Hypothalamus (tissue), 51 donors: ENCODE measurements around the gene NHLRC3.
"Not testable (repeated sequence)": the region's sequence is repeated elsewhere in the genome, so short reads cannot be mapped to it uniquely, and the experiment has no call there.

ENCODE experiments used
- DNase-seq, 51 donors: peaks; one replicate each; lab custom pipeline; 2025; lab: John Stamatoyannopoulos, UW

NHLRC3 gene, protein sequence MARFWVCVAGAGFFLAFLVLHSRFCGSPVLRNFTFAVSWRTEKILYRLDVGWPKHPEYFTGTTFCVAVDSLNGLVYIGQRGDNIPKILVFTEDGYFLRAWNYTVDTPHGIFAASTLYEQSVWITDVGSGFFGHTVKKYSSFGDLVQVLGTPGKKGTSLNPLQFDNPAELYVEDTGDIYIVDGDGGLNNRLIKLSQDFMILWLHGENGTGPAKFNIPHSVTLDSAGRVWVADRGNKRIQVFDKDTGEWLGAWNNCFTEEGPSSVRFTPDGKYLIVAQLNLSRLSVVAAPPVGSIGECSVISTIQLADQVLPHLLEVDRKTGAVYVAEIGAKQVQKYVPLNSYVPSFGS

DNA sequence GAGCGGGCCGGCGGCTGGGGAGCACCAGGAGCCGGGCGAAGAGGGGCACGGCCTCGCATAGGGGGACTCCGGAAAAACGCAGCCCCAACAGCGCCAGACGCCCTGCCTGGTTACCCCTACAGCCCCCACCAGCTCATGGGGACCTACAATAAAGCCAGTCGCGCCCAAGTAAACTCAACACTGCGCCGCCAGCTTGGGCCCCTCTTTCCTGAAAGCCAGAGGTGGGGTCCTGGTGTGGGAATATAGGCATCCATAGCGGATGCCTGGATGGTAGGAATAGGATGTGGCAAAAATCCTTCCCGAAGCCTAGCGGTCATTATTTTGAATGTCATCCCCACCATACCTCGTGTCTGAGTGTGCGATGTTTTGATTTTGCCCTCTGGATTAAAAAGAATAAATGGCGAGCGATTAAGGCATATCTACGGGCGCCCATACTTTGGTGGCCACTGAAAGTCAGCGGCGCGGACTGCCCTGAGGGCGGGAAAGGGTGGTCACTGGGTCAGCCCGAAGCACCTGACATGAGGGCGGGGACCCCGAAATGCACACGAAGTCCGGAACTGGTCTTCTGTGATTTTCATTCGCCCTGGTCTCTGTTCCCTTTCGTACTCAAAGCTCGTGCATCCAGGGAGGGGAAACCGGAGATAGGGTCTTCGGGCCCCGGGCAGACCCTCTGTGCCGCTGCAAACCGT lies at the start of gene NHLRC3, which contains the start of gene PROSER1:
Gene NHLRC3, plus strand, starts transcription at position 577 of the 689 bp plus-strand sequence. CDS start 184 bp downstream, outside the sequence.
Gene PROSER1, minus strand, starts transcription at position 210 of the 689 bp plus-strand sequence. CDS start 847 bp downstream, outside the sequence.
- peak; percentile 56 to 99 (median 94) for DNase-seq

DNA sequence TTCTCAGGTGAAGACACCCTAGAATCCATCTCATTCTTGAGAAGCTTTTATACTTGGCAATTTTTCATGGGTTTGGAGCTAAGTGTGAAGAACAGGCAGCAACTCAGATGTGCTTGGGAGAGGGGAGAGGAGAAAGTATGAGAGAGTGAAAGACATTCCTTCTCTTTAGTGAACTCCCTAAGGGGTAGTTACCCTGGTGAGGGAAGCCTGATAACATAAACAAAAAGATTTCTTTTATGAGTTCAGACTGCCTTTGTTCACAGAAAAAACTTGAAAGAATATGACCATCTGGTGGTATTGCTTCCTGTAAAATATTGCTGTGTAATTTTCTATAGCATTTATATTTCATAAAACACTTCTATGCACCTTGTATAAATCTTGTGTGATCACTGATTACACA lies 47.6 kb upstream of the NHLRC3 start, which contains the start of gene STOML3:
Gene STOML3, minus strand, starts transcription at position 139 of the 400 bp plus-strand sequence. Its CDS starts 110 bp downstream, at position 29.
- DNase-seq, result no peak

DNA sequence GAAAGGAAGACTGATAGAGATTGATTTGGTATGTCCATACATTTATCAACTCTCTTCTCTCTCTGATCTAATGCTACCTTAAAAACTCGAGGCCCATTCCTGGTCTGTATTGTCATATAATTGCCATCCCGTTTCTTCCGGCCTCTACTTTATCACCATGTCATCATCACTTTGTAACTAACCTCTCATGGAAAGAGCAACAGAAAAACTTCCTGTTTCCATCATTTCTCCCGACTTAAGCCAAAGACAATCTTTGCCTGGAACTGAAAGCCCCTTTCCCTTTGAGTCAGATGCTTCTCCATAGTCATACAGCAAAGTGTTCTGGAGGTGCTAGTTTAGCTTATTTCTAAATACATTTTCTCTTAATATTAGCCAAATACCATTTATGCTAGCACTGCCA lies 44.9 kb upstream of the NHLRC3 start:
- DNase-seq, result no peak

DNA sequence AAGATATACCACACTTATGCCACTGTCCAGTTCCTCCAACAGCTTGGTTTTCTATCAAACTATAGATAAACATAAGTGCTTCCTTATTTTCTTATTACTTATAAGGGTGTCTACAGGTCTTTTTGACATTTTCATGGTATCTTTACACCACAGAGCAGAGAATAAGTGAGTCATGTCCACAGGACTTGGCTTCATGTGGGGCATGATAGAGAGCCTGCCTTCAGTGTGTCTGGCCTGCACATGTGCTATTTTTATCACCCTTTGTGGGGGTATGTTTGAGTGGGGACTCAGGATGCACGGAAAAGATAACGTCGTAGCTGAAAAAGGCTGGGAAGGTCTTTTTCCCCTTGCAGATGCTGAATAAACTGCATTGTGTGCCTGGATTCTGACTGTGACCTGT lies 39.5 kb upstream of the NHLRC3 start:
- DNase-seq, result no peak

DNA sequence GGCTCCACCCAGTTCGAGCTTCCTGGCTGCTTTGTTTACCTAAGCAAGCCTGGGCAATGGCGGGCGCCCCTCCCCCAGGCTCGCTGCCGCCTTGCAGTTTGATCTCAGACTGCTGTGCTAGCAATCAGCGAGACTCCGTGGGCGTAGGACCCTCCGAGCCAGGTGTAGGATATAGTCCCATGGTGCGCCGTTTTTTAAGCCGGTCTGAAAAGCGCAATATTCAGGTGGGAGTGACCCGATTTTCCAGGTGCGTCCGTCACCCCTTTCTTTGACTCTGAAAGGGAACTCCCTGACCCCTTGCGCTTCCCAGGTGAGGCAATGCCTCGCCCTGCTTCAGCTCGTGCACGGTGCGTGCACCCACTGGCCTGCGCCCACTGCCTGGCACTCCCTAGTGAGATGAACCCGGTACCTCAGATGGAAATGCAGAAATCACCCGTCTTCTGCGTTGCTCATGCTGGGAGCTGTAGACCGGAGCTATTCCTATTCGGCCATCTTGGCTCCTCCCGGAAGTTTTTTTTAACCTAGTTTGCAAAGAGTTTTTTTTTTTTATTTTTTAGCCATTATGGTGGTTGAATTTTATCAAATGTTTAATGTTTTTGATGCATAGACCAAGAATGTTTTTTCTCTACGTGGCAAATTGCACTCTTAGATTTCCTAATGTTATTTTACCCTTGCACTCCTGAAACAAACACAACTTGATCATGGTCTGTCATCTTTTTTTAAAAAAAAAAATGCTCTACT lies 31.7 kb upstream of the NHLRC3 start:
- DNase-seq, result not testable (repeated sequence)

DNA sequence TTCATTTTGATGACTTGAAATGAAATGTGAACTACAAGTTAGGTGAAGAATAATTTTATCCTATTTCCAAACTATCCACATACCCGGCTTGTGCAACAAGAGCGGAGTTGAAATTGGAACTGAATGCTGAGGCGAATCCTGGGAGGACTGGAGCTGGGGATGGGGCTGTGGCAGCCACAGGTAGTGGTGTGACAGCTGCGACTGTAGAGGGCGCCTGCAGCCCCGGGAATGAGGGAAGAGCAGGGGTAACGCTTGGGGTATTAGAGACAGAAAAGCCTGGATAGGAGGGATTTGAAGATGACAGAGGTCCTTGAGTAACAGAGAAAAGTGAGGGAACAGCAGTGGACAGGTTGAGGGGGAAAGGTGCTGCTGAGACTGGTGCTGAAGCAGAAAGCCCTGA lies 25.6 kb upstream of the NHLRC3 start:
- no peak for DNase-seq

DNA sequence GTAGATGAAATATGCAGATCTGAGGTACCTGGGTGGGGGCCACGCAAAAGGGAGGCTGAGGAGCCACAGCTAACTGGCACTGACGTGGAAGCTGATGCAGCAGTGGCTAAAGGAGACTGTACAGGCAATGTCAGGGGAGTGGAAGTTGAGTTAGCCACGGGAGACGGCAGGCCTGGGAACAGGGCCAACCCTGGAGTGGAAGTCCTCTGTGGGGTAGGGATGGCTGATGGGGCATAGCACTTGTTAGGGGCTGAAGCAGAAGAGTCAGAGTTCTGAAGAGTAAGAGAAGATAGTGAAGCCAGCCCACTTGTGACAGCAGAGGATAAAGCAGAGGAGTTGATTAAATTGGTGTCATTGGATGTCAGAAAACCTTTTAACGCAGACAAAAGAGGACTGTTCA lies 24.8 kb upstream of the NHLRC3 start:
- DNase-seq, result no peak

DNA sequence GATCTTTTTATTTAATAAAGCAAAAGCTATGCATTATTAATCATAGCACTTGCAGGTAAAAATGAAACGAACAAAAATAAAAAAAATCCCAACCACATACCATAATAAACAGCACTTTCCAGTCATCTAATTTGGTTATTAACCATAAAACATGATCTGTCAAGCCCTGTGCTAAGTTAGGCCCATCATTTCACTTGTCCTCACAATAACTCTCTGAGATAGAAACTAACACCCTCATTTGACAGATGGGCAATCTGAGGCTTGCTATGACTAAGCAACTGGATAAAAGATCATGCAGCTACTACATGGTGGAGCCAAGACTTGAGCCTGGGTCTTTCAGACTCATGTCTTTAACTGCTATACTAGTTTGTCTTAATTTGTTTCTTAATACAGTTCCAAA lies 22.2 kb upstream of the NHLRC3 start:
- no peak for DNase-seq

DNA sequence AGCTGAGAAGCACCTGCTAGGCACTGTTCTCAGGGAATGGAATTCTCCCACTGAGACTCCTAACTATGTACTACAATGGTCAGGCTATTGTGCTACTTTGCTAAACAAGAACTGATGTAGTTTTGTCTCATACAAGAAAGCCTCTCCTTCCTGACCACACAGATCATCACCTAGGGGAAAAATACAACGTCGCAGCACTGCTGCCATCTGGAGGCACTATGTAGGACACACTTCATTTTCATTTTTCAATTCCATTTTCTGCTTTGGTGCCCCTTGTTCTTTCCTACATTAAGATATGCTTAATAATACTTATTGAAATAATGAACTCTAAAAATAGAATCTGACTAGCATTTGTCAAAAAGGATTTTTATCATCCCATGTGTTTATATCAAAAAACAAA lies 21.5 kb upstream of the NHLRC3 start:
- peak in 11 of 51 donors; percentile 2 to 37 (median 10) for DNase-seq

DNA sequence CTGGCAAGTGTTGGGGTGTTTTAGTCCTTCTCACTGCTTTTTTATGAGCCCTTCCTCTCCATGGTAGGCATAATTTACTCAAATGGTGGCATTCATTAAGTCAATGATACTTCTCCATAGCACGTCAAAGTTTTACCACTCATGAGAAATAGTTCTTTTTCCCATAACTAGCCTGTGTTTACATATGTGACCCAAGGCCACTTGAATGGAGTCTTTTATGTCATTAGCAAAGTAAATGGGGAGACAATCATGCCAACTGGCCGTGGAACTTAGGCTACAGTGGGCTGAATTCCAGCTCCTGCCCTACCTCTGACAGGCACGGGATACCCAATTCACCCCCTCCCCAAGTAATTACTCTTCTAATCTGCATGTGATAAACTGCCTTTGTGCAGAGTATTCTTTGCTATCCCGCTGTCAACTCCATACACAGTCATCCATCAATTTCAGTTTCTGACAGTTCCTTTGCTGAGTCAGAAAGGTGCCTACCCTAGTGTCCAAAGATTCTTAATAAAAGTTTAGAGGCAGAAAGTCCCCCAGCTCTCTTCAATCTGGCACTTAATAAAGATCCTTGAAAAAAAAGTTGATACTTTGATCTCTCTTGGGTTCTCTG lies 17.3 kb upstream of the NHLRC3 start:
- DNase-seq, result no peak

DNA sequence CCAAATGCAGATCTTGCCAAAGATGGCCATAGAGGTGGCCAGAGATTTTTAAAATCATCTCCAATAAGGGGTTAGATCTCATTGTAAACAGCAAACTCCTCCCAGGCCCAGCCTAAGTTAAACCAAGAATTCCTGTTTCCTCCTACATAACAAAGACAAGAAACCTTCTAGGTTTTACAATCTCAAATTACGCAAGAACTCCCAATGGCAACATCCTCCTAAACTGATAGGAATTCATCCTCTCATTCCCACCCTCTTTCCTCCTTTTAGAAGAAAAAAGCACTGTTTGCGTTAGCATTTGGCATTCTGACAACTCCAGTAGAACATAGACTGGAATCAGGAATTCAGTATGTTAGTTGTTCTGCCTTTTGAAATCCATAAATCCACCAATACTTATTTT lies 14.9 kb upstream of the NHLRC3 start:
- DNase-seq, result no peak

DNA sequence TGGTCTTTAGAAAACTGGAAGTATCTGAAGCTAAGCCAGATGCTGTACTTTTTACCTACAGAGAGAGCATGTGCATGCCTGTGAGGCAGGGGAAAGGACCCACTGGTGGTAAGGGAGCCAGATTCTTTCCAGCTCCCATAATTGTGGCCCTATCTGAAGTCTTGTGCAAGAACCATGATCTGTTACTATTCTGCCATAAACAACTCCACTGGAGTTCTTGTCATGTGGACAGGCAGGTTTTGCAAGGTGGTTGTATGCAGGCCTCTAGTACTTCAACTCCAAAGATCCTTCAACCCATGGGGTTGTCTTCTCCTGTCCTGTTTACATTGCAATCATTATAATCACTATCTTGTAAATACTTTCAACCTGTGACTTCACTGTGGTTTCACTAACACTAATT lies 14.5 kb upstream of the NHLRC3 start:
- no peak for DNase-seq

DNA sequence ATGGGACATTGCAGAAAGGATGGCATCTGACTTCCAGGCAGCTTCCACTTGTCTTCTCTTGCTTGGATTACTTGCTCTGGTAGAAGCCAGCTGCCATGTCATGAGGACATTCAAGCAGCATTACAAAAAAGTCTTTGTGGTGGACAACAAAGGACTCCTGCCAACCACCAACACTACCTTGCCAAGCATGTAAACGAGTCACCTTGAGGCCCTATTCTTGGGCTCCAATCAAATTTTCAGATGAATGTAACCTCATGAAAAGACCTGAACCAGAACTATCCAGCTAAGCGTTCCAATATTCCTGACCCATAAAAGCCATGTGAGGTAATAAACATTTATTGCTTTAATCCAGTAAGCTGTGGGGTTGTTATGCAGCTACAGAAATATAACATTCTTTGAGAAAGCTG lies 12.8 kb upstream of the NHLRC3 start:
- DNase-seq, result peak in 1 of 51 donors; percentile 2

DNA sequence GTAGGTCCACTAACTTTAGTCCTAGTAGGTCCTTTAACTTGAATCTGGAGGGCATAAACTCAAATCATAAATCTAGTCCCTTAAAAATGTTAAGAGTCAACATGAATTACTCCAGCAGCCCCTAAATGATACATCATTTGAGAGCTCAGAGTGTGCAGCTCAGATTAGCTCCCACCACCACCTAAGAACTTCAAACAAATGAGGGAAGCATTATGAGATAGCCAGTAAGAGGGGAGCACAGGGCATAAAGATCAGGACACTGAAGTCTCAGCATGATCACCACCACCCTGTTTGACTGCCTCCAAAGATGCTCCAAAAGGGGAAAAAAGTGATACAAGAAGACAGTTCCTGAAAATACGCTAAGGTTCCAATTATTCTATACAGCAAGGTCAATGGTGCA lies 6.1 kb upstream of the NHLRC3 start:
- no peak for DNase-seq

DNA sequence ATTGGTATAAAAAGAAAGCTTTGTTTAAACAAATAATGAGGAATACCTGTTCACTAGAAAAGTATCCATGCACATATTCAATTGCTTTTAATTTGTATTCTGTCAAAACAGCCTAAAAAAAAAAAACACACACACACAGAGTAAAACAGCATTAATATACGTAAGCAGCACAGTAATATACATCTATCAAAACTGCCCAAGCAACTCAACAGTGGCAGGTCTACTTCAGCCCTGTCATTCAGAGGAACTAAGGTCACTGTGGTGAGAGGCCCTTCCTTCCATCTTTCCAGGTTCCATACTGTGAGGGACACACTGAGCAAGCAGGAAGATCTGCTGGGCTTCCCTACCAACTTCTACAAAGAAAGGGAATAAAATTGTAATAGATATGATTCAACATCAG lies 4.2 kb upstream of the NHLRC3 start:
- no peak for DNase-seq

DNA sequence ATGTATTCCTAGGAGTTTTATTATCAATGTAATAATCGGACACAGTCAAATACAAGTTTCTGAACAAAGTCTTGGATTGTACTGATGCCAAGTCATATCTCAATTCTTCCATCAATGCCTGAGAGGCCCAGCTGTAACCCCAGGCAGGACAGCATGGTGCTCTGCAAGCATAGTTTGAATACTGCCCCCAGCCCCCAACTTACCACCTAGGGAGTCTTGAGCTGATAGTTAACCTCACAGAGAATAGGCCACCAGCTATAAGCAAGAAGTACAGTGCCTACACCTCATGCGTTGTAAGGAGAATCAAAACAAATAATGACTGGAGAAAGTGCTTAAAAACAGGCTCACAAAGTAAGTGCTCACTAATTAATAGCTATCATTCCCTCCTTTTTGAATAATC lies 3.1 kb upstream of the NHLRC3 start:
- no peak for DNase-seq

DNA sequence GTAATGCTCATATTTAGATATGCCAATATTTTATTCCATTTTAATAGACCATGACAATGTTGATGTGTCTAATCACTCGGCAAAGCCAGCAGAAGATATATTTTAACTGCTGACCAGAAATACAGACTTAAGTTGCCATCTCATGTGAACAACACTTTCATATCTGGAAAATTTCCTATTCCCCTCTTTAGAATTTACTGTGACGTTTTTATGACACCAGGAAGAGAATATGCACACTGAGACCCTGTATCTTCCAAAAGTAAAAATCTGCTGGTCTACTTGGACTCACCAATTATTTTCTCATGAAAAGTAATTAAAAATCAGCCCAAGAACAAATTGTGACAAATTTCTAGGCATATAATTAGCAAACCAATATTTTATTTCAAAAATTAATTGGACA lies 2.5 kb upstream of the NHLRC3 start:
- no peak for DNase-seq

DNA sequence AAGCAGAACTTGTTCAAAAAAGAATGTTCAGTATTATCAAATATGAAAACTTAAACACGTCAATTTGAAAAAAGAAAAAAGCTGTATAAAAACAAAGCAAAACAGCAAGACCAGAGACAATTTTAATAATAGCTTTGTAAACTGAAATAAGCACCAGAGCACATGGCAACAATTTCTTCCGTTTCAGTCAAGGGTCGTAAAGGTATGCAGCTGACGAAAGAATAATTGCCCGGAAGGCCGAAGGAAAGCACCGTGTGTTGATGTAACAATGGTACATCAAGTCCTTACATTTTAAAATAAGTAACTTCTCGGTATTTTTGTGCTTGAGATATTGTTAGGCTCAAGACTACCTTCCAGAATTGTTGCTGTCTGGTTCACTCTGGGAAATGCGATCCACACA lies 2.0 kb upstream of the NHLRC3 start:
- no peak for DNase-seq

DNA sequence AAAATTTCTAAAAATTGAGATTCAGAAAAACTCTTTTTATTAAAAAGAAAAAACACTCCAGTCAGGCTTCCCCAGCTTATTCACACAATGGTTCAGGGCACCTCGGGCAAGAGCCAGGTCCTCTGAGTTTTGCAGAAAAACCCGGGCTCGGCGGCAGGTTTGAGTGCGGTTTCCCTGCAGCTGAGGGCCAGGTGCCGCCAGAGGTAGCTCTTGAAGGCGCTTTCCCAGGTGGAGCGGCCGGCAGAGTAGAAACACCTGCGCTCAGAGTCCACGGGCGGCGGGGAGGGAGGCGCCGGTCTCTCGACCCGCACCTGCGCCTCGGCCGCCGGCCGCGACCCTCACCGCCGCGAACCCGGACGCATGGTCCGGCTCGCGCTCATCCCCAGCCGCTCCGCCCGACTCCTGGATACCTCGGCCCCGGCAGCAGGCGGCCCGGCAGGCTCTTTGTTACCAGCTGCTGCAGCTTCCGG lies 811 bp upstream of the NHLRC3 start:
- DNase-seq, result peak in 5 of 51 donors; percentile 50 to 68 (median 52)

DNA sequence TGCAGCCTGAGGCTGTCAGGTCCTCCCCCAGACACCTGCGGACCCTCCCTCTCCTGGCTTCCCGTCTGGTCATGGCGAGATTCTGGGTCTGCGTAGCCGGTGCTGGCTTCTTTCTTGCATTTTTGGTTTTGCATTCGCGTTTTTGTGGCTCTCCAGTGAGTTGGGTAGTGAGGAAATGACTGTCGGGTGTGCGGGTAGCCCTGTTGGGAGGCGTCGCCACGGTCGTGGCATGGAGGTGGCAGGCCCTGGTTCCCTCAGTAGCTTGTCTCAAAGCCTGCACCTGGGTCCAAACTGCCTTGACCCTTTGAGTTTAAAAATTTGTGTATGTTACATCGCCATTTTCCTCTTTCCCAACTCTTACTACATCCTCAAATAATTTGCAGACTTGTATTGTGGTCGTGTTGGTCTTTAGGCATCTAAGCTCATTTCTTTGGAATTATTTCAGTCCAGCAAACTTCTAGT lies 344 bp downstream of the NHLRC3 start:
- peak in 3 of 51 donors; percentile 43 to 54 (median 43) for DNase-seq

DNA sequence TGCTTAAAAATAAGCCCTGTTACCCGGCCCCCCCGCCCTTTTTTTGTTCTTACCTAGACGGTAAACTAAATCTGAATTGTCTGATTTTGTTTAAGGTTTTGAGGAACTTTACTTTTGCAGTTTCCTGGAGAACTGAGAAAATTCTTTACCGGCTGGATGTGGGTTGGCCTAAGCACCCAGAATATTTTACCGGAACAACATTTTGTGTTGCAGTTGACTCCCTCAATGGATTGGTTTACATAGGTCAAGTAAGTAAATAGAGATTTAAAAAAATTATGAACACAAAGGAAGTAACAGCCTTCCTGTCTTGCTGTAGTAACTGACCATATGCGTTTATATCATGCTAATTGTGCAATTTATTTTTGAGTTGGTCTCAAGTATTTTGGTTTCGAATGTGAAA lies 785 bp downstream of the NHLRC3 start:
- DNase-seq, result no peak
